Stromal cell of bone marrow (primary cell): ENCODE measurements around the gene KCNIP4.

Experiments used
- DNase-seq: peaks from one replicate; pipeline ENCODE4 v3.0.0-alpha.2; 2012; ENCODE audit warnings: low read depth

The KCNIP4 gene

DNA sequence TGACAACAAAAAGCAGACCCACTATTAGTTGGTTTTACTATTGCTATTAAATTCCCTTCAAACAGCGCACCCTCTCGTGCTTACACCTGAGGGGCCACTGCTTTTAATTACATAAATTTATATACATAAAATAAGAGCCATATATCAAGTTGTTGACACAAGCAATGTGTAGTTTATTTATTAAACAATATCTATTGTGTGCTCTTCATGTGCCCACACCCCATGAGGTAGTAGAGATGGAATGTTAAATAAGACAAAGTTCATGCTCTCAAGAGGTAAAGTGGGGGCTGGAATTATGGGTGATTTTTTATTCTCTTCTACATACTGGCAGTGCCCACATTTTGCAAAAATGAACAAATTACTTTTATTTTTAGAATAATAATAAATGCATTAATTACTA is 47.3 kb downstream of the KCNIP4 start:
- no peak for DNase-seq

DNA sequence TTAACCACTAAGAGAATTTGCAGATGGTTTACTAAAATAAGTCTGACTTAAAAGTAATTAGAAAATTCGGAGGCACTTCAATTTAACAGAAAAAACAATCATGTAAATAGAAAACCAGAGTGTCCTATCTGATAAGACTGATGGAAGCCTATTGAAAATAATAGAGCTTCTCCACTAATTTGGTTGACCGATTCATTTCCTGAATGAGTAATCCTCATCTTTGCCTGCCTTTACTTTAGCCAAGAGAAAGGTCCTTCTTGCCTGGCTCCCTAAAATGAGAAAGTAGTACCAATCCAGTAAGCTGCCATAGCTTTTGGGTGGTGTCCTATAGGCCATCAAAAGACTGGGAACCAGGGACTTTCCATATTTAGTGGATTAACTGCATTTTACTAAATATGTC is 48.4 kb downstream of the KCNIP4 start:
- DNase-seq: no peak

DNA sequence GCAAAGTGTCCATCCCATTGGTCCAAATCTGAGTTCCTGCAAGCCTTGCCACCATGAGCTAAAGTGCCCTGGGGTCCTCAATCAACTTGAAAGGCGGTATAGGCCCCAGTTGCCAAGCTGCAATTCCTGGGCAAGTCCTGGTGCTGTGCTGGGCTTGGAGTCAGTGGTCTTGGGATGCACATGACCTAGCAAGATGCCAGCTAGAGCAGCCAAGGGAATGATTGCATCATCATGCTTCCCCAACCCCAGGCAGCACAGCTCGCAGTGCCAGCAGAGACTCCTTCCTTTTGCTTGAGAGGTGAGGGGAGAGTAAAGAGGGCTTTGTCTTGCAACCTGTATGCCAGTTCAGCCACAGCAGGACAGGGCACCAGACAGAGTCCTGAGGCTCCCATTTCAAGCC is 50.5 kb downstream of the KCNIP4 start:
- DNase-seq: no peak

DNA sequence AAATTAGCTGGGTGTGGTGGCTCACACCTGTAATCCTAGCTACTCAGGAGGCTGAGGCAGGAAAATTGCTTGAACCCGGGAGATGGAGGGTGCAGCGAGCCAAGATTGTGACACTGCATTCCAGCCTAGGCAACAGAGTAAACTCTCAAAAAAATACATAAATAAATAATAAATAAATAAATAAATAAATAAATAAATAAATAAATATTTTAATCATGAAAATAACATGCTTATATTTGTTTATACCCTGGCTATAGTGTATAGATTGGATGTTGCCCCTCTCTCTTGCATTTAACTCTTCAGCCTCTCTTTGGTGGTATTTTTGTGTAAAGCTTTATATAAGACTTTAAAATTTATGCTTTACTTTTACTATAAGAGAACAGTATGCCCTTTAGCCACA is 51.8 kb downstream of the KCNIP4 start:
- DNase-seq: no peak

DNA sequence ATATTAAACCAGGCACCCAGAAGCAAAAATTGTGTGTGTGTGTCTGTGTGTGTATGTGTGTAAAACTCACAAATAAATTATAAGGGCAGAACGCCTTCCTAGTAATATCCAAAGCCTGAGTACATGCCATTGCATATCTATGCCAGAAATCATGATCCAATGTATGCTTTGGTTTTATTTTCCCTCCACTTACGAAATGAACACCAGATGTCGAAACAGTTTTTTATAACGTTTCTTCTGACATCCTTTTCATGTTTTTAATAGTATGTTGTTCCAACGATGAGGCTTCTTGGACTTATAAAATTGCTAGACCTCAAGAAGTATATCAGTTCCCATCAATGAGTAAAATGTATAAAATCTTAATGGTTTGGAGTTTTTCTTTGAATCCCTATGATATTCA is 55.4 kb downstream of the KCNIP4 start:
- DNase-seq: no peak

DNA sequence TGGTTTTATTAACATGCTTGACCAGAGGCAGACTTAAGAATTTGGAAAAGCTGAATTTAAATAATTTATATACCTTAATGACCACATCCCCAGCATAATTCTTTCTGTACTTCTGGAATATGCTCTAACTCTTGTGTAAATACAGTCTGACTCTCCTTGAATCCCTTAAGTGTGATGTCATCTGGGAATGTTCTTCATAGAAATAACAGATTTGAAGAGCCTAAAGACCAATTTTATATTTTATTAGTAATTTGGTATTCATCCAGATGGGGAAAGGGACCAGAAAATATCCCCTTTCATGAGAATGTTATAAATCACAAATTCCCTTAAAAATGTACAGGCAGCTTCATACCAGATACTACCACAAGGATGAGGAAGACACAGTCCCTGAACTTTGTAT is 58.3 kb downstream of the KCNIP4 start:
- DNase-seq: no peak

DNA sequence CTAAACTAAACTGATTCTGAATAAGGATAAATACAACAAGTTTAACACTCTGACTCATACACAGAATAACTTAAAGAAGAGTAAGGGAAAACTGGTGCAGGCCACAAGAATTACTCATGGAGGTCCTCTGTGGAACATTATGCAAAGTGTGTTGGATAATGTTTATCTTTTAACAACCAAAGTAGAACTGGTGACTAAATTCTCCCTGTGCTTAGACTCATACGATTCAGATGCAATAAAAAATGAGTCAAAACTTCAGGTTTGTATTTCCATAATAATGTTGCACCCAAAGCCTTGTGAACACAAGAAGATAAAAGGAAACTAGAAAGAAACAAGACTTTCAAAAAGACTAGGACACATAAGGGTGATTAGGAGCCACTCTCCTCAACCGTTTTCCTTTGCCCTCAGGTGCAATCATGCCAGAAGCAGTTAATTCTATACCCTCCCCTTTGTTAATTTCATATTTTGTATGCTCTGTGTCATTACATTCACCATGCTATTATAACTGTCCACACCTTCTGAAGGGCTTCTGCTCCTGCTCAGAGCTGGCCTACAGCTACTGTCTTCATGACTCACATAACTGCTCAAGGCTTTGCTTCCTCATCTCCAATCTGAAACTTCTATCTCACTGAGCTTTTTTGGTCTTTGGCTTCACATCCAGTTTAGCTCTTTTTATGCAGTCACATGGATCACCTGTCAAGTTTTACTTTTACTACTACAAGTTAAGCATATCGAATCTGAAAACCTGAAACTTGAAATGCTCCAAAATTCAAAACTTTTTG is 60.2 kb downstream of the KCNIP4 start:
- DNase-seq: peak; percentile 94

DNA sequence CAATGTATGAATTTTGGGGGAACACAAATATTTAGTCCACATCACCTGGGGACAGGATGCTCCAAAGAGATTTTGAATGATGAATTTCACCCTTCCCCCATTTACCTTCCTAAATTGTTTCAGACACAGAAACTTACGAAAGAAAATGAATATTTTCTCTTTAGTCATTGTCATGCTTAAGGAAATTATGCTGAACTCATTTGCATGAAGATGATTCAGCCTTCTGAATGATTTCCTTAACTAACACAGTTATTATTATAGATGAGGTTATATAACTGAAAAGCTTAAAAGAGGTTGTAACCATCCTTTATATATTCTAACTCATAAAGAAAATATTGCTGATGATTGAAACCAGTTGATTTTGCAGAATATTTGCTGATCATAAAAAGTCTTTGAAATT is 61.1 kb downstream of the KCNIP4 start:
- no peak for DNase-seq

DNA sequence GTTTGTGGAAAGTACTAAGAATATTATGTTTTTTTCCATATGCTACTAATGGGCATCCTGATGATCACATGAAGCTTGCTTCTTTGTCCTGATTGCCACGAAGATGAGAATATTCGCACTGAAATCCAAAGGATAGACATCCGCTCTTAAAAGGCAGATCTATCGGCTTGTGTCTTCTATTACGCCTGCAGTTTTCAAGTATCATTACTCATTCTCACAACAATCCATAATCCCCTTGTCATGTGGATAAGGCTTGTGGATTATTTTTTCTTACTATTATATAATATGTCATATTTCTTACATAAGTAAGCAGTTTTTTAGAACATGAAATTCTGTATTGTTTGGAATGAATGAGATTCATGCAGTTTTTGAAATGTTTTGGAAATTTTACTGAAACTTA is 62.8 kb downstream of the KCNIP4 start:
- DNase-seq: no peak

DNA sequence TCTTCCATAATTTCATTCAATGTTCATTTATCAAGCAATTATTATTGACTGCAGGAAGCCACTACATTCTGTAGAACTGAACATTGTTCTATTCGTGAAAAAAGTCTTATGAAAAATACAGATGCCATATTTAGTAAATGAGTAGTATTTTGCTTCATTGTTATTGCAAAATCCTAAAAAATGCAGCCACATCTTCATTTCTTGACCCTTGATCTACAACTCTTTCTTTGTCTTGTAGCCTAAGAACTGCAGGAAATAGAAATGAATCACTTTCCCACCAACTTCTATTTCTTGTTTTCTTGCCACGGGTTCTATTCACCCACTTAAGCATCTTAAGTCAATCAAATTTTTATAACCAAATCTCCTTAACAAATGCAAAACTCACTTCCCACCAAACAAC is 63.3 kb downstream of the KCNIP4 start:
- peak; percentile 58 for DNase-seq

DNA sequence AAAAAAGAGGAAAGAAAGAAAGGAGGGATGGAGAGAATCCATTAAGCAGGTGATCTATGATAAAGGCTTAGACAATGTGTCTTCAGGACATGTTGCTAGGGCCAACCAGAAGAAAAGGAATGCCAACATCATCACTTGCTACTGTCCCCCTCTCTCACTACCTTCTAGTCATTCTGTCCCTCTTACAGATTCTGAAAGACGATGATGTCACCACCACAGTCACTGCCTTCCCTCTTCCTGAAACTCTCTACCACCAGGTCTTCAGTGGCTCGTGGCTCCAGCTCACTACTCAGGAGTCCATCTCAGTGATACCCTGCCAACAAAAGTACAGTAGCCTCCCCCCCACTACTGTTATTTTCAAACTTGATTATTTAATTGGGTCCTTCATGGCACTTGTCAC is 64.0 kb downstream of the KCNIP4 start:
- DNase-seq: no peak

DNA sequence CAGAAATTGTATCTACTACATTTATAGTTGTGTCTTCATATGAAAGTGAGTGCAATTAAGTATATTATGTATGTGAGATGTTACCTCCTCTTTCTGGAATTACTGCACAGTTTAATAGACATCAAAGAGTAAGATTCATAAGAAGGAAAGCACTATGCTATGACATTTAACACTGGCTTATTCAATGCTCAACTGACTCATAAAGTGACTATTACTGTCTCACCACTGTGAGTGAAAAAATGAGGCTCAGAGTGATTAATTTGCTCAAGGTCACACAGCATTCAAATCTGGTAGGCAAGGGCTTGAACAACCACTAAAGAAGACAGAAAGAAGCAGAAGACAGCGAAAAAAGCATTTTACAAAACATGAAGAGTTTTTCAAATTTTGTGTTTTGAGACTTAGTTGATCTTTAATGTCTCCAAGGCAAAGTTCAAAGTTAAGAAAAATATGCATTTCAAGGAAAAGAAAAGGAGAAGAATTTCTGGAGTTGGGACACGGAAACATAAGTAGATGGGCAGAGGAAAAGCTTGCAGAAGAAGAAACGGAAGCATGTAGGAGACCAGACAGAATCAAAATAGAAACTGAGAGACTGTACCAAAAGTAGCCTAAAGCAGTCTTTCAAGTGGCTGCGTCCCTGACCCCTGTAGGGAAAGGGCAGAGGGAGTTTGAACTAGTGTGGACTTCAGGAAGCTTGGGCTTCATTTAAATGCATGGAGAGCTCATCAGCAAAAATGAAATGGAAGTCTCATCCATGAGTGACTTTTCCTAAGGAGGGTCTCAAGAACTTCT is 66.3 kb downstream of the KCNIP4 start:
- no peak for DNase-seq

DNA sequence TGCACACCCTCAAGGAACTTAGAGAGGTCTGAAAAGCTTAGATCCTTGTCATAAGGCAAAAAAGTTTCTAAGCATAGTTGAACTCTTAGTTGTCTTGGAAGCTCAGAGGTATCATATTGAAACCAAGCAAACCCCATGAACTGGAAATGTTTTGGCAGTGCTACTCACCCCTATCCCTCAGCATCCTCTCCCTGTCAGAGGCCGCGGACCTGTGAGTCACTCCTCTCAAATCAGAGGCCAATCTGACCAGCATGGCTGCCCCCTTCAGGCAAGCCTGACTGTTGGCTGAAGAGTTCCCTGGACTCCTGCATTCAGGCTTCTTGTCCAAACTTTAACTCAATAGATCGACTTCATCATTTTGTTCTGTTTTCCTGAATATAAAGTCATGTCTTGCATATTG is 69.4 kb downstream of the KCNIP4 start:
- DNase-seq: no peak

DNA sequence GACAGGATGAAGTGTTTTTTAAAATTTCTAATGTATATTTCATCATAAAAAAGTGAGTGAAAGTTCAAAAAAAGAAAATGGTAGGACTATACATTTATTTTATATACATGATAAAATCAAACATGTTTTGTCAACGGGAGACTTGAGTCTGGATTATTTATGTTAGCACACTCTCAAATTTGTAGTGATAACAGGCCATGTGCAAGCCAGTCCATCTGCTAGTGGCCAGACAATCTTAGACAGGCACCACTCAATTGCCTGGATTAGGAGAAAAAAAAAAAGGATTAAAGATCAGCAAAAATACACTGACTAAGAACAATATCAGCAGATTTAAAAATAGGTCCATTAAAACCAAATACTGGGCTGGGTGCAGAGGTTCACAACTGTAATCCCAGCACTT is 71.9 kb downstream of the KCNIP4 start:
- no peak for DNase-seq

DNA sequence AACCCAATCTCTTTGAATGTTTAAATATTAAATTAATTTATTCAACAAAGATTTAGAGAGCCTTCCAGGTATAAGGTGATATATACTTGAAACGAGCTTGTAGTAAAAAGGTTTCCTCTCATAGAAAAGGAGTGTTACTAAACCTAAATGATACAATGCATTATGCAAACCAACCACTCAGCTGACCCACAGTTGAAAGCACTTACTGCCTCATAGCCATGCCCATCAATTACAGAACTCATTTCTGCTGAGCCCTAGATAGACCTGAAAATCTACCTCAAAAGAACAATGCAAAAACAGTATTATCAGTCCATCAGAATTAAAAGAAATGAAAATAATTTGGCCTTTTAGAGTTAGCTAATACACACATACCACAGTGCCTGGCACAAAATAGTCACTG is 75.4 kb downstream of the KCNIP4 start:
- DNase-seq: no peak

DNA sequence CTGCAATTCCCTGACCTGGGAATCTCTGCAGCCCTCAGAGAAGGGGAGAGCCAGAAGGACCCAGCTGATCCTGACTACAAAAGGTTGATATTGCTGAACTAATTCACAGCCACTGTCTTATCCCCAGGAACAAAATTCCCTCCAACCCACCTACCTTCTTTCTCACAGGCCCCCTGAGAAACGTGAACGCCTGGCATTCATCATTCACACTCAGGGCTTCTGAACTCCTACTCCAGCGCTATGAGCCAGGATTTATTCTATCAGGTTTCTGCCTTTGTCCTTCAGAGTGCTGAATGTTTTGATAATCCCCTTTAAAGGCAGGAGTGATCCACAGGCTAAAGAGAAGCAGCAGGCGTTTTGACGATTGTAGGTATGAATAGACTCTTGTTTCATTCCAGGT is 76.5 kb downstream of the KCNIP4 start:
- no peak for DNase-seq

DNA sequence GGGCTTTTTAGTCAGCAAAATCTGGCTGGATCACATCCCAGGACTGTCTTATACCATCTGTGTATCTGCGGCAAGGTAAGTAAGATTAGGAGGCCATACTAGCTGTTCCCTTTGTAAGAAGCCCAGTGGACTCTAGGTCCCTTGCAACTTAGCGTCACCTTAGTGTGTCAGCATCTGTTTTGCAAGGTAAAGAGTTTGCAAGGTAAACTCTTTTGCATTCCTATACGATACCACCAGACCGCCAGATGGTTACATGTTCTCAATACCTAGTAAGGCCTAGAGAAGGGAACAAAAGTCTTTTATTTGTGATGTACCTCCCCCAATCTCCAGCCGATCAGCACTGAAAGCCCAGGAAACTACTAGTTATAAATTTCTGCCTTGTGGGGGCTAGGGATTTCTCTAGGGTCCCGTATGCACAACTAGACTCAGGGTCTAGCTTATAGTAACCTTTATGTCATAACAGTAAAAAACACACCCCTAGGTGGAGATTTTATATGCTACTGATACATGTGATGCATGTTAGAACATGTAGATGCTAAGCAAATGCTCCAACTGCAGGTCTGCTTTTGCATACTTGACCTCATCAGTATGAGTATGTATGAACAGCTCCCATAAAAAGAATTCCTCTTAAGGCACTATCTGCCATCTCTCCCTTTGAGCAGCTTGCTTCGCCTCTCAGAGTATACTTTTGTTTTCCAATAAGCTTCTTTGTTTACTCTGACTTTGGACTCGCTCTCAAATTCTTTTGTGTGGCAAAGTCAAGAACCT is 78.4 kb downstream of the KCNIP4 start:
- DNase-seq: no peak

DNA sequence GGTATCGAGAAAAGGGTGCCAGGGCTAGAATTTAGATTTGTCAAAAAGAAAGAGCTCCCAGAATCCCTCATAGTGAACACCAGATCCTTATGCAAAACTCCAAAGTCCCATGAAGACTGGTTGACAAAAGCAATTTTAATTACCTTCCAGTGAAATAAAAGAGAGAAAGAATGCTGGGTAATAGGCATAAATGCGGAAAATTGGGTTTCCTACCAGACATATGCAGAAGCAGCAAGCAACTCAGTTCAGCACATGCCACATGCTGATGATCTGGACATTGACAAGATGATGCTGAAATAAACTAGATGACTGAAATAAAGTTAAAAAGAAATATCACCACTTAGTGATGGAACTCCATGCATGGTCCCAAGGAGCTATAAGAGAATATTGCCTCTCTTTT is 83.9 kb downstream of the KCNIP4 start:
- no peak for DNase-seq

DNA sequence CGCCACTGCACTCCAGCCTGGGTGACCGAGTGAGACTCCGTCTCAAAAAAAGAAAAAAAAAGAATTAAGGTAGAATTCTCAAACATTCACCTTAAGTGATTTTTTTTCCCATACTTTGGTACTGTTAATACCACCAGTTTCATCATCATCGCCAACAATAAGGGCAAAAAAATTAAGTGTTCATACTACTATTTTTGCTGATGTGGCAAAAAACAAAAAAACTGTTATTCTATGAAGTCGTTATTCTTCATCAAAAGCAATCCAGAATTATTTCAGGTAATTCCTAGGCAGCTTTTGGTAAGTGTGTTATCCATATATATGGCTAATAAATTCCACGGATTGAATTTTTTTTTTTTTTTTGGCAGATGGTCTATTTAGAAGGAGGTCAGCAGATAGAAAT is 85.7 kb downstream of the KCNIP4 start:
- no peak for DNase-seq

DNA sequence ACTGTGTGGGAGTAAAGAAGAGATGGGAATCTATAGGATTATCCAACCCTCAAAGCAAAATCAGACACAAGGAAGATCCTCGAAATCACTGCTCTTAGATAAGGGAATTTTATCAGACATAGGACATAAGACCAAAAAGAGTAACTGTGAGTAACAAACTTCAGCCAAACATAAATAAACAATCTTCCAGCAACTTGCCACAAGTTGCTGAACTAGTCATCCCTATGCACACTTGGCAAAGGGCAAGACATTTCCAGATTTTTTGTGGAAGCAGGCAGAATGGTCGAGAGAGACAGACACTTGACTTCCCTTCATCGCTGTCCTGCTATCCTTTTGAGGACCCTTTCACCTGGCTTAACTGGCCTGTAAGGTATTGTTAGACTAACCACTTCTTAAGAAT is 89.6 kb downstream of the KCNIP4 start:
- no peak for DNase-seq

DNA sequence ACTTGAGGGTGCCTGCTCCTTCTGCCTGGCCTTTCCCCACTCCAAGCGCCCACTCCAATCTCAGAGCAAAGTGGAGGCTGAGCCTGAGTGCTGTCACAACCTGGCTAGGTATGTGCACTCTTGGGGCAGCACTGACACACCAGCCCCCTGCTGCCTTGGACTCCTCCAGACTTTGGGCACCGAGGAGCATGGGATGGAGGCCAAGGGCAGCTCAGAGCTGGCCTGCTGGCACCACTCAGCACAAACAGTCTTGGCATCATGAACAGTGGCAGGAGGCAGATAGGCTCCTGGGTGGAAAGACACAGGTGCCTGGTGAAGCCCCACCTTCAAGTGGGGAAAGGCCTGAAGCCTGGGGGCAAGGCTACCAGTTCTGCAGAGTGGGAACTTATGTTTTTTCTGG is 91.8 kb downstream of the KCNIP4 start:
- no peak for DNase-seq

DNA sequence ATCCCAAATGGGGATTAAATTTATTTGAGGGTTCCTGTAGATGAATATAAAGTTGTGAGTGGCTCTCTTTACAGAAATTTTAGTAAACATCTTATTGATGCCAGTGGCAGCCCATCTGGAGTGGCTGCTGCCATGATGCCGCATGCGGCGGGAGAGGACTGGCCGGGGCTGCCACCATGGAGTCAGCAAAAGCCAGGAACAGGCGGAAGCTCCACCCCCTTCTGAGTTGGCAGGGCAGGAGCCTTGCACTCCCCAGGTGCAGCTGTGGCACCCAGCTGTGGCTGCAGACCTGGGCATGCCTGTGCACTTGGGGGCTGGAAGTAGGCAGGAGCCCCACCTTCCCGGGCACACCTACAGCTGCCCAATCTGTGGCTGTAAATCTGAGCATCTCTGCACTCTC is 92.3 kb downstream of the KCNIP4 start:
- no peak for DNase-seq

DNA sequence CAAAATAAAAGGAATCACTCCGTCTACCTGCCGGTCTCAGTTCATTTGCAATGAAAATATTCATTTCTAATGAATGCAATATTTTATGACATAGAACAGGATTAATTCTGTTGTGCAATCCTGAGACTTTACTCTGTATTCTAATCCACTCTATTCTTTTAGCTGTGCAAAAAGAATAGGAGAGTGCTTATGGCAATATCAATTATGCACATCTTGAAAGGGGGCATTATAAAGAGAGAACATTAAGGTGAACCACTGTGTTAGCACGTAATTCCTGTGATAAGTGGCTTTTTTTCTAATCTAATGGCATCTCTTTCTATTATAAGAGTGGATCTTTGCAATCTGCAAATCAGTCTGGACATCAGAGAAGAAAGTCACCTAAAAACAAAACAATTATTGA is 99.5 kb downstream of the KCNIP4 start:
- DNase-seq: no peak
